HG03097 (cell line): ENCODE data around the gene CIC.

Experiments
- ATAC-seq: cut with Tn5 transposase; IDR thresholded peaks from one replicate; pipeline ENCODE4 v1.9.1; 2021; ENCODE audit not compliant: unreplicated experiment, low FRiP score

Gene CIC

GRCh38 chr19:42268704-42269477 lies at the start of gene CIC:
CIC (plus strand) TSS chr19:42269252; CDS start chr19:42271784, 2,532 bp downstream.
- peak; percentile 87 for ATAC-seq

GRCh38 chr19:42219812-42220750 lies 49.0 kb upstream of the CIC start, which contains the start of gene ZNF526:
ZNF526 (plus strand) TSS chr19:42220312; CDS start chr19:42224404, 4,092 bp downstream.
- ATAC-seq = peak; percentile 65

GRCh38 chr19:42220751-42221097 lies 48.3 kb upstream of the CIC start:
- no peak for ATAC-seq

- no peak for ATAC-seq
Observed at GRCh38 chr19:42224940-42225717, 43.9 kb upstream of the CIC start.

GRCh38 chr19:42225718-42226292 lies 43.2 kb upstream of the CIC start:
- no peak for ATAC-seq

- ATAC-seq = no peak
Observed at GRCh38 chr19:42226886-42227285, 42.2 kb upstream of the CIC start.

GRCh38 chr19:42228641-42229040 lies 40.4 kb upstream of the CIC start:
- no peak for ATAC-seq

- ATAC-seq = no peak
Observed at GRCh38 chr19:42229301-42229854, 39.7 kb upstream of the CIC start.

- ATAC-seq = no peak
Observed at GRCh38 chr19:42229855-42230351, 39.1 kb upstream of the CIC start.

- ATAC-seq = no peak
Observed at GRCh38 chr19:42230571-42230970, 38.5 kb upstream of the CIC start.

- ATAC-seq = no peak
Observed at GRCh38 chr19:42232435-42232834, 36.6 kb upstream of the CIC start.

- no peak for ATAC-seq
Observed at GRCh38 chr19:42233106-42233505, 35.9 kb upstream of the CIC start.

- ATAC-seq = no peak
Observed at GRCh38 chr19:42233678-42234292, 35.3 kb upstream of the CIC start.

GRCh38 chr19:42234364-42234763 lies 34.7 kb upstream of the CIC start:
- ATAC-seq = no peak

GRCh38 chr19:42235181-42235580 lies 33.9 kb upstream of the CIC start:
- ATAC-seq = no peak

GRCh38 chr19:42239544-42240220 lies 29.4 kb upstream of the CIC start:
- ATAC-seq = no peak

GRCh38 chr19:42241279-42241678 lies 27.8 kb upstream of the CIC start:
- ATAC-seq = no peak

- peak; percentile 1 for ATAC-seq
Observed at GRCh38 chr19:42242069-42242511, 27.0 kb upstream of the CIC start.
